ENCODE results near the gene OPCML.

OPCML gene

GRCh38 chr11:132777067-132777975 lies 755.0 kb downstream of the OPCML start:
- H3K27me3 ChIP-seq (replicated peaks; ENCODE audit: insufficient read depth, low read length) = no peaks in the 10 kb centered on the region
- DNase-seq = no peak
- H3K4me3 ChIP-seq (ENCODE audit: low read length) = no peak overlapping the region
- H3K9me3 ChIP-seq (replicated peaks; ENCODE audit: insufficient read depth, low read length) = no peaks in the 10 kb centered on the region
- TF ChIP-seq EZH2phosphoT487 (IDR thresholded peaks at IDR 0.05; ENCODE audit: low read length) (no peak), CTCF (IDR thresholded peaks at IDR 0.05; ENCODE audit: low read length) (no peak), EZH2 (optimal IDR thresholded peaks at IDR 0.05; ENCODE audit: low read depth, low read length) (no peak)
- H3F3A ChIP-seq (ENCODE audit: insufficient read depth, low read length) = no peaks in the 10 kb centered on the region
- H3K36me3 ChIP-seq (replicated peaks; ENCODE audit: insufficient read depth, low read length) = no peaks in the 10 kb centered on the region
- no peak overlapping the region for H3K9ac ChIP-seq (ENCODE audit: low read length)
- H3K4me2 ChIP-seq (ENCODE audit: low read depth, low read length) = no peak overlapping the region
- H3K4me1 ChIP-seq (ENCODE audit: low read length) = no peaks in the 10 kb centered on the region
- H4K20me1 ChIP-seq (ENCODE audit: insufficient read depth, low read length) = no peaks in the 10 kb centered on the region
- no peak overlapping the region for H3K27ac ChIP-seq (ENCODE audit: low read length)
- no peaks in the 10 kb centered on the region for H3K79me2 ChIP-seq (ENCODE audit: low read length)
- H2AFZ ChIP-seq (ENCODE audit: low read length) = no peak overlapping the region
- H3K9me2 ChIP-seq (replicated peaks; ENCODE audit: insufficient read depth, low read length) = no peaks in the 10 kb centered on the region

GRCh38 chr11:132773751-132774150 lies 758.5 kb downstream of the OPCML start:
- H3K9me2 ChIP-seq (replicated peaks; ENCODE audit: insufficient read depth, low read length) = no peaks in the 10 kb centered on the region
- H3K4me3 ChIP-seq (ENCODE audit: low read length) = no peak overlapping the region
- H3K9ac ChIP-seq (ENCODE audit: low read length) = no peak overlapping the region
- no peak overlapping the region for H2AFZ ChIP-seq (ENCODE audit: low read length)
- TF ChIP-seq EZH2phosphoT487 (IDR thresholded peaks at IDR 0.05; ENCODE audit: low read length) (no peak), CTCF (IDR thresholded peaks at IDR 0.05; ENCODE audit: low read length) (no peak), EZH2 (optimal IDR thresholded peaks at IDR 0.05; ENCODE audit: low read depth, low read length) (no peak)
- H3K36me3 ChIP-seq (replicated peaks; ENCODE audit: insufficient read depth, low read length) = no peaks in the 10 kb centered on the region
- H3K79me2 ChIP-seq (ENCODE audit: low read length) = no peaks in the 10 kb centered on the region
- H4K20me1 ChIP-seq (ENCODE audit: insufficient read depth, low read length) = no peaks in the 10 kb centered on the region
- H3F3A ChIP-seq (ENCODE audit: insufficient read depth, low read length) = no peaks in the 10 kb centered on the region
- H3K4me2 ChIP-seq (ENCODE audit: low read depth, low read length) = no peak overlapping the region
- no peak for DNase-seq
- H3K27me3 ChIP-seq (replicated peaks; ENCODE audit: insufficient read depth, low read length) = no peaks in the 10 kb centered on the region
- H3K27ac ChIP-seq (ENCODE audit: low read length) = no peak overlapping the region
- no peaks in the 10 kb centered on the region for H3K4me1 ChIP-seq (ENCODE audit: low read length)
- no peaks in the 10 kb centered on the region for H3K9me3 ChIP-seq (replicated peaks; ENCODE audit: insufficient read depth, low read length)

DNA sequence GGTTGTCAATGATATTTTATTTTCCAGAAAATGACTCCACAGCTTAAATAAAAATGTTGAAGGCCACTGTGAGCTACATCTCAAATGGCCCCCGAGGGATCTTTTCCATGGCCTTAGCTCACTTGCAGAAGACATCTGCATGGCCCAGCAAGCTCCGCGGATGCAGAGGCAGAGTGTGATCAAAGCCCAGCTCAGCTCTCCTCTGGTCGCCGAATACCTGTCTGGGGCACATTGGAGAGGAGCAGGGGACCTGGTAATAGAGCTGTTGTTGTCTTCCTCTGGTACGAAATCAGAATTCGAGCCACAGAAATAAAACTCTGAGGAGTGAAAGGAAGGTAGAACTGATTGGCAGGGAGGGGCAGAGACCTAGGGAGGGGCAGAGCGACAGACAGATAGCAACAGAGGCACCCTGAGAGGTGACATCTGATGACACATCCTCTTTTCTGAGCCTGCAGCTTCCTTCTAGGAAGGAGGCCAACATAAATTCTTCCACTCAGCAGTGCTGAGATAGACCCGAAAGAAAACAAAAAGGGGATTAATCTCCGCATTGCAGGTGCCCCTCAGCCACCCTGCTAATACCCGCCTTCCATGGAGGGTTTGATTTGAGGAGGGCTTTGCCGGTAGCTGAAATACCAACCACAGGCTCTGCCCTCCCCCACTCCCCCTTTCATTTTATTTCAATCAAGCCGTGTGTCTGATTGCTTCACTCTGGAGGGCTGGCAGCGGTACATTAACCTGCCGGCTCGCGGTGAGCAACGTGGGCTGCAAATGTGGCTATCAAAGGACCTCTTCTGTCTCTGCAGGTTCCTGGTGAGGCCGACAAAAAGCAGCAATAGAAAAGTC lies 759.4 kb downstream of the OPCML start:
- Histone ChIP-seq H3K4me1 (ENCODE audit: low read length) (no peaks in the 10 kb centered on the region), H3K27me3 (replicated peaks; ENCODE audit: insufficient read depth, low read length) (no peaks in the 10 kb centered on the region), H3F3A (ENCODE audit: insufficient read depth, low read length) (no peaks in the 10 kb centered on the region), H3K9ac (ENCODE audit: low read length) (no peak overlapping the region), H3K4me3 (ENCODE audit: low read length) (no peak overlapping the region), H3K4me2 (ENCODE audit: low read depth, low read length) (no peak overlapping the region), H3K79me2 (ENCODE audit: low read length) (no peaks in the 10 kb centered on the region), H3K9me3 (replicated peaks; ENCODE audit: insufficient read depth, low read length) (no peaks in the 10 kb centered on the region), H3K27ac (ENCODE audit: low read length) (no peak overlapping the region), H2AFZ (ENCODE audit: low read length) (no peak overlapping the region), H4K20me1 (ENCODE audit: insufficient read depth, low read length) (no peaks in the 10 kb centered on the region), H3K36me3 (replicated peaks; ENCODE audit: insufficient read depth, low read length) (no peaks in the 10 kb centered on the region), H3K9me2 (replicated peaks; ENCODE audit: insufficient read depth, low read length) (no peaks in the 10 kb centered on the region)
- TF ChIP-seq EZH2 (optimal IDR thresholded peaks at IDR 0.05; ENCODE audit: low read depth, low read length) = no peak
- TF ChIP-seq CTCF (IDR thresholded peaks at IDR 0.05; ENCODE audit: low read length) = no peak
- TF ChIP-seq EZH2phosphoT487 (IDR thresholded peaks at IDR 0.05; ENCODE audit: low read length) = no peak
- DNase-seq = no peak
